Glomerular visceral epithelial cell (primary cell): Measurements from ENCODE around the gene WDR5B.
A peak's percentile ranks its signal among the peaks of the same experiment; 100 is the strongest.
"Not testable (repeated sequence)": the region's sequence is repeated elsewhere in the genome, so short reads cannot be mapped to it uniquely, and the experiment has no call there.

ENCODE experiments used
- DNase-seq: peaks from one replicate; pipeline ENCODE4 v3.0.0-alpha.2; 2016; ENCODE audit errors: extremely low spot score

Gene WDR5B

GRCh38 chr3:122415762-122416654, at the start of gene WDR5B:
WDR5B (minus strand) TSS chr3:122416062; CDS start chr3:122415528, 534 bp downstream.
- DNase-seq, result peak; percentile 98

DNA sequence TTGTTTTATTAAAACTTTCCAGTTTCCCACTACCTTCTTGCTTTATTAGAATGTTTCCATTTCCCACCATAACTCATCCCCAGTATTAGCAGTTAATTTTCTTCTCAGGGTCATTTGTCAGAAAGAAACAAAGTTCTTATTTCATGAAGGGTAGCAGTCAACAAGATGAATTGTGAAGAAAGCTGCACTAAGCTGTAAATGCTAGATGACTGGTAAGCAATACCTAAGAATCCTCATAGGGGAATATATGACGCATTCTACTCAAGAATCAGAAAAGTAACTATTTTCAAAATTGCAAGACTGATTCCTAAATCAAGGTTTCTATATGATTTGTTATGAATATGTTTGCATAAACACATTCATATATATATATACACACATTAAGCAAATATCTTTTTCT, 48.8 kb upstream of the WDR5B start:
- DNase-seq, result no peak

DNA sequence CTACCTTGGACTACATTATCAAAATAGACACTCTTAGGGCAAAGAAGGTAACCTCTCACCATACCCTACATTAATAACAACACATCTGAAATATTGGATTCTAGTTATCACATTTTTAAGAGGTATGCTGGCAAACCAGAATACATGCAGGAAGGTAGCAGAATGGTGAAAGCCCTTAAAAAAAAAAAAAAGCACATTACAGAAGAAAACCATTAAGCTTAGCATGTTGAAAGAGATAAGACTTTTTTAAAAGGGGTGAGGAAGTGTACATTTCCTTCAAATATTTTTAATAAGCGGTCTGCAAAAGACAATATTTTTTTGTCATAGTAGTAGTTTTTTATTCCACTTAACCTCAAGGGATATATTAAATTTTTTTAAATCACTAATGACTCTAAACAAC, 46.5 kb upstream of the WDR5B start:
- no peak for DNase-seq

GRCh38 chr3:122461806-122462205, 45.9 kb upstream of the WDR5B start:
- DNase-seq, result no peak

- peak; percentile 52 for DNase-seq
Measured at GRCh38 chr3:122458992-122459391, 43.1 kb upstream of the WDR5B start.

- DNase-seq, result no peak
Measured at GRCh38 chr3:122457706-122458105, 41.8 kb upstream of the WDR5B start.

- DNase-seq, result no peak
Measured at GRCh38 chr3:122456074-122456473, 40.2 kb upstream of the WDR5B start.

- DNase-seq, result no peak
Measured at GRCh38 chr3:122451371-122451770, 35.5 kb upstream of the WDR5B start.

DNA sequence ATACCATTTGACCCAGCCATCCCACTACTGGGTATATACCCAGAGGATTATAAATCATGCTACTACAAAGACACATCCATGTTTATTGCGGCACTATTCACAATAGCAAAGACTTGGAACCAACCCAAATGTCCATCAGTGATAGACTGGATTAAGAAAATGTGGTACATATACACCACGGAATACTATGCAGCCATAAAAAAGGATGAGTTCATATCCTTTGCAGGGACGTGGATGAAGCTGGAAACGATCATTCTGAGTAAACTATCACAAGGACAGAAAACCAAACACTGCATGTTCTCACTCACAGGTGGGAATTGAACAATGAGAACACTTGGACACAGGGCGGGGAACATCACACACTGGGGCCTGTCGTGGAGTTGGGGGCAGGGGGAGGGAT, 32.4 kb upstream of the WDR5B start:
- DNase-seq, result not testable (repeated sequence)

- not testable (repeated sequence) for DNase-seq
Measured at GRCh38 chr3:122444491-122444887, 28.6 kb upstream of the WDR5B start.

DNA sequence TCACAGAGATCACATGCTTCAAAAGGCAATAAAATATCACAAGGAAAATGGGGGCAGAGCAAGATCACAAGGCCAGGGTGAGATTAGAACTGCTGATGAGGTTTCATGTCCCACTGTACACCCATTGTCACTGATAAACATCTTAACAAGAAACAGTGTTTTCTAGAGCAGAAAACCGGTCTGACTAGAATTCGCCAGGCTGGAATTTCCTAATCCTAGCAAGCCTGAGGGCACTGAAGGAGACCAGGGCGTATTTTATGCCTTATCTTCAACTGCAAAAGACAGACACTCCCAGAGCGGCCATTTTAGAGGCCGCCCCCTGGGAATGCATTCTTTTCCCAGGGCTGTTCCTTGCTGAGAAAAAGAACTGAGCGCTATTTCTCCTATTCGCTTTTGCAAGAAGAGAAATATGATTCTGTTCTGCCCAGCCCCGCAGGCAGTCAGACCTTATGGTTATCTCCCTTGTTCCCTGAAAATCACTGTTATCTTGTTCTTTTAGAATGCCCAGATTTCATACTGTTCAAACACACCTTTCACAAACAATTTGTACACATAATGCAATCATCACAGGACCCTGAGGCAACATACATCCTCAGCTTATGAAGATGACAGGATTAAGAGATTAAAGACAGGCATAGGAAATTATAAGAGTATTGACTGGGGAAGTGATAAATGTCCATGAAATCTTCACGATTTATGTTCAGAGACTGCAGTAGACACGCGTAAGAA, 28.1 kb upstream of the WDR5B start:
- DNase-seq, result not testable (repeated sequence)

DNA sequence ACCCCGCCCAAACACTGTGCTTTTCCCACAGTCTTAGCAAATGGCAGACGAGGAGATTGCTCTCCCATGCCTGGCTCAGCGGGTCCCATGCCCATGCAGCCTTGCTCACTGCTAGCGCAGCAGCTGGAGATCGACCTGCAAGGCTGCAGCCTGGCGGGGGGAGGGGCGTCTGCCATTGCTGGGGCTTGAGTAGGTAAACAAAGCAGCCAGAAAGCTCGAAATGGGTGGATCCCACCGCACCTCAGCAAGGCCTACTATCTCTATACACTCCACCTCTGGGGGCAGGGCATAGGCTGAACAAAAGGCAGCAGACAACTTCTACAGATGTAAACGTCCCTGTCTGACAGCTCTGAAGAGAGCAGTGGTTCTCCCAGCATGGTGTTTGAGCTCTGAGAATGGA, 27.2 kb upstream of the WDR5B start:
- no peak for DNase-seq

DNA sequence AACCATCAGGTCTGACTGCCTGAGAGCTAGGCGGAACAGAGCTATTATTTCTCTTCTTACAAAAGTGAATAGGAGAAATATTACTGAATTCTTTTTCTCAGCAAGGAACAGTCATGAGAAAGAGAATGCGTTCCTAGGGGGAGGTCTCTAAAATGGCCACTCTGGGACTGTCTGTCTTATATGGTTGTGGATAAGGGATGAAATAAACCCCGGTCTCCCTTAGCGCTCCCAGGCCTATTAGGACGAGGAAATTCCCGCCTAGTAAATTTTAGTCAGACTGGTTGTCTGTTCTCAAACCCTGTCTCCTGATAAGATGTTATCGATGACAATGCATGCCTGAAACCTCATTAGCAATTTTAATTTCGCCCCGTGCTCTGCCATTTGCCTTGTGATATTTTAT, 20.1 kb upstream of the WDR5B start:
- DNase-seq, result no peak

DNA sequence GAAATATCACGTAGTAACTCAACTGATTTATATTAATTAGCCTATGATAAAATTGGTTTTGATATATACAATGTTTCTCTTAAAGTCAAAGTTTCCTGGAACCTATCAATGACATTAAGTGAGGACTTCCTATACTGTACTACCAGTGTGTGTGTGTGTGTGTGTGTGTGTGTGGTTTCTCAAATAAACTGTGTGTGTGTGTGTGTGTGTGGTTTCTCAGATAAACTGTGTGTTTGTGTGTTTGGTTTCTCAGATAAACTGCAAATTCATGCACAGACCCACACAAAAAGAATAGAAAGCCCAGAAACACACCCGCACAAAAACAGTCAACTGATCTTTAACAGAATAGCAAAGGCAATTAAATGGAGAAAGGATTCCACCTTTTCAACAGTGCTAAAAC, 14.5 kb upstream of the WDR5B start:
- no peak for DNase-seq

DNA sequence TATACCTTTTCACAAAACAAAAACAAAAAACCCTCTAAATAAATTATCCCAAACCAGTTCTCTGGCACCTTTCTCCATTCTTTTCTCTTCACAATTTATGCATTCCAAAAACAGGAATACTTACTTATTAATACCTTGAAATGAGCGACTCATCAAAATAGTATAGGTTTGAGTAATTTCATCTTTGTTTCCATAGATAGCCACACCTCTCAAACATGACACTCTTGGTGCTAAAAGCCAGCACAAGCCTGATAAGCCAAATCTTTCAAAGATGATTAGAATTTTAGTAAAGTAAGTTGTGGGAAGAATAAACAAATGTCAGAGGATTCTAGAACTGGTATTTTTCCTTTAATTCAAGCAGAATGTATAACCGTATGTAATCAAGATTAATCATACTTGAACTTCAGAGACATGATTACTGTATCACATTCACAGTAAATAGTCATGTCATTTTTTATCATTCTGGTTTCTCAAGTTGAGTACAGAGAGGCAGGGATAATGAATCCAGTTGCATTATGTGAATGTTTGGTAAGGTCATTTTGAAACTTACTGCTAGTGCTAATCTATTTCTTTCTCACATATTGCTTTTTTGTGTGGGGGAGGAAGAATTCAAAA, 12.1 kb upstream of the WDR5B start:
- DNase-seq, result no peak

DNA sequence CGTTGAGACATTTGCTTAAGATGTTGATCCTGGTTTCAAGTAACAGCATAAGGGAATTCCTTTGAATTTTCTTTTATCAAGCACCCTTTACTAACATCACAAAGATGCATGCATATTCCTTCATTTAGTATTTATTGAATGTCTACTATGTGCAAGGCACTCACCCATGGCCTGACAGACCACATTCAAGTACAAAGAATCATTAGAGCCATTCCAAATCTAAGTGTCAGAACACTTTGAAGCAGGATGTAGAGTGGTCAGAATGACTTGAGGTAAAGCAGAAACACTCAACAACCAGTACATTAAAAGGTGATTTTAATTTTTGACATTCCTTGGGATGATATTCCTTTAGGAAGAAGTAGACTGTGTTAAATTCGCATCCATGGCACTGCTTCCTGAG, 6.0 kb upstream of the WDR5B start:
- DNase-seq, result no peak

DNA sequence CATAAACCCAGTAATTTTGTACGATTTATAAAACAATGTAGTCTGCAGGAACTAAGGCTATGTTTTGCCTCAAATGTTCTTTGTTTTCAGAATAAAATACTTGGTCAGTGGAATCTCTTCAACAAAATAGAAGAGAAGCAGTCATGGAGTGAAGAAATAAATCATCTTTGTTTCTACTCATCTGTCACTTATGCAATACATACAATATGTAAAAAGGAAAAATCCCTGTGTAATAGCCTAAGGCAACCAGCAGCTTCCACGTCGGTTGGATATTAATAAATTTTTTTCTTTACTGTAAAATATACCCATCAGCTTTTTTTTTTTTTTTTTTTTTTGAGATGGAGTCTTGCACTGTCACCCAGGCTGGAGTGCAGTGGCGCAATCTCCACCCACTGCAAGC, 5.2 kb upstream of the WDR5B start:
- DNase-seq, result no peak

DNA sequence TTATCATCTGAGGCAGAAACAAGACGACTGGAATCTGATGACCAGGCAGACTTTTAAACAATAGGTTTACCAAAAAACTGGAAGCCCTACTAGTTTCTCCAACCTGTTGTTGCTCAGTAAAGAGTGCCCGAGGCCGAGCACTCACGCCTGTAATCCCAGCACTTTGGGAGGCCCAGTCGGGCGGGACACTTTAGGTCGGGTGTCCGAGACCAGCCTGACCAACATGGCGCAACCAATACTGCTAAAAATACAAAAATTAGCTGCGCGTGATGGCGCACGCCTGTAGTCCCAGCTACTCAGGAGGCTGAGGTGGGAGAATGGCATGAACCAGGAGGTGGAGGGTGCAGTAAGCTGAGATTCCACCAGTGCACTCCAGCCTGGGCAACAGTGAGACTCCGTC, 1.1 kb upstream of the WDR5B start:
- peak; percentile 21 for DNase-seq

- DNase-seq, result peak; percentile 52
Measured at GRCh38 chr3:122415104-122415744, 638 bp downstream of the WDR5B start.

GRCh38 chr3:122414391-122414790, 1.5 kb downstream of the WDR5B start:
- DNase-seq, result no peak

GRCh38 chr3:122410639-122411038, 5.2 kb downstream of the WDR5B start:
- no peak for DNase-seq

DNA sequence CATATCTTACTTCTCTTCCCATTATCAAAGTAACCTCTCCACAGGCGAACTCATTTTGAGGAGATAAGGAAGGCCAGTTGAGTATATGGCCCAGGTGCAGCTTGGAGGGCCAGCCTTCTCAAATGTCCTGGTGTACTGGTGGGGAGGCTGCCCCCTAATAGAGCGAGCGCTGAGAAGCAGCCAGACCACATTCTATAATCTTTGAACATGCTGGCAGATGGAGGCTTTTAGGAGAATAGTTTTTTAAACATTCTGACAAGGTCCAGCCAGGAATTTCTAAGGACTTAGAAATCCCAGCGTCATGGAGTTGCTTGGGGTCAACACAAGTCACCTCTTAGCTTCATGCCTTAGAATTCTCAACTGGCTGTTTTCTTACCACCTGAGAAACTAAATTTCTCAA, 5.8 kb downstream of the WDR5B start:
- DNase-seq, result no peak
